HCT116 (cell line): ENCODE measurements around the gene PIEZO2. TPM values are rescaled to one million over a fixed set of nuclear protein-coding genes. Genes with fewer than 3 reads are reported as not detected.

Source experiments
- ATAC-seq: fragments of 200-7000 bp; cut with Tn5 transposase; 2 replicates; pipeline ENCODE4 v1.9.1; 2020; ENCODE audit warnings: mild to moderate bottlenecking, moderate library complexity
- BruUV-seq: library from RNA; stranded (reverse); fragments of 400-500 nt; replicated peaks from 2 replicates; lab custom pipeline; 2021; lab: Mats Ljungman, UMichigan
- CTCF ChIA-PET: fragments of 300-600 bp; sonication (Branson Sonifier 250); formaldehyde crosslinking; loops from one replicate; lab custom pipeline; 2021; ENCODE audit warnings: antibody characterized with exemption; lab: Charles Lee
- POLR2A ChIA-PET: fragments of 300-600, 350-600 bp; sonication (Branson Sonifier 250); formaldehyde crosslinking; loops from one replicate; lab custom pipeline; 2021; ENCODE audit warnings: antibody characterized with exemption; lab: Charles Lee
- RAD21 ChIA-PET, 2 experiments: fragments of 300-600 bp; sonication (Branson Sonifier 250); formaldehyde crosslinking; loops; one replicate each; lab custom pipeline; 2023; ENCODE audit warnings: low total read pairs in 2 of 2; ENCODE audit not compliant: uncharacterized antibody in 2 of 2, unreplicated experiment in 2 of 2, low non-redundant PET in 1 of 2; lab: Charles Lee
- DNase-seq: peaks from one replicate; pipeline ENCODE4 v3.0.0-alpha.2; 2010; ENCODE audit warnings: low read depth, low spot score
- H2AFZ ChIP-seq: fragments of 200-600 bp; shearing (Covaris generic), sonication (generic); 2 replicates; pipeline ENCODE4 v1.6.1; 2017; ENCODE audit warnings: low read depth, mixed run types, mixed read lengths, antibody characterized with exemption, low read length; ENCODE audit not compliant: poor library complexity, severe bottlenecking
- H3K27ac ChIP-seq: 2 replicates; pipeline ENCODE4 v1.5.1; 2012; ENCODE audit warnings: low read depth, low read length
- H3K27me3 ChIP-seq: fragments of 200-600 bp; sonication (generic); 2 replicates; pipeline ENCODE4 v1.6.1; 2016; ENCODE audit warnings: mixed run types, low read length, mixed read lengths; ENCODE audit not compliant: insufficient read depth
- H3K36me3 ChIP-seq, 2 experiments: fragments of 200-500 bp in 1 of 2; fragments of 200-600 bp in 1 of 2; sonication (Bioruptor generic) in 1 of 2; sonication (generic) in 1 of 2; 2 replicates each; pipeline versions ENCODE4 v1.5.1 to v1.6.1; 2014 to 2016; ENCODE audit warnings: low read length in 2 of 2, inconsistent platforms in 1 of 2, mixed read lengths in 1 of 2, mixed run types in 1 of 2; ENCODE audit not compliant: insufficient read depth in 2 of 2, control insufficient read depth in 1 of 2
- H3K4me1 ChIP-seq, 2 experiments: fragments of 200-600 bp in 1 of 2; sonication (generic) in 1 of 2; 2 replicates each; pipeline versions ENCODE4 v1.5.1 to v1.6.1; 2012 to 2017; ENCODE audit warnings: low read length in 2 of 2, inconsistent platforms in 1 of 2, mild to moderate bottlenecking in 1 of 2, mixed read lengths in 1 of 2, mixed run types in 1 of 2, moderate library complexity in 1 of 2; ENCODE audit not compliant: insufficient read depth in 2 of 2, control insufficient read depth in 1 of 2
- H3K4me2 ChIP-seq: fragments of 200-600 bp; sonication (generic); 2 replicates; pipeline ENCODE4 v1.6.1; 2017; ENCODE audit warnings: mixed run types, low read length, mixed read lengths
- H3K4me3 ChIP-seq, 2 experiments: fragments of 200-600 bp in 1 of 2; sonication (generic) in 1 of 2; replicated peaks in 1 of 2; 2 replicates each; pipeline ENCODE4 v1.5.1; 2011 to 2016; ENCODE audit warnings: low read length in 2 of 2, control low read depth in 1 of 2, low read depth in 1 of 2, mild to moderate bottlenecking in 1 of 2, mixed read lengths in 1 of 2, mixed run types in 1 of 2
- H3K79me2 ChIP-seq: fragments of 200-600 bp; sonication (generic); 2 replicates; pipeline ENCODE4 v1.6.1; 2017; ENCODE audit warnings: mild to moderate bottlenecking, mixed run types, low read length, moderate library complexity, mixed read lengths; ENCODE audit not compliant: insufficient read depth
- H3K9ac ChIP-seq: fragments of 200-600 bp; sonication (generic); 2 replicates; pipeline ENCODE4 v1.6.1; 2016; ENCODE audit warnings: low read length, mixed read lengths
- H3K9me2 ChIP-seq: fragments of 200-600 bp; sonication (generic), shearing (Covaris generic); 2 replicates; pipeline ENCODE4 v1.6.1; 2017; ENCODE audit warnings: mixed run types, mild to moderate bottlenecking, moderate library complexity; ENCODE audit not compliant: insufficient read depth
- H3K9me3 ChIP-seq, 2 experiments: fragments of 200-500 bp in 1 of 2; fragments of 200-600 bp in 1 of 2; sonication (Bioruptor generic) in 1 of 2; sonication (generic) in 1 of 2; 2 replicates each; pipeline ENCODE4 v1.6.1; 2014 to 2017; ENCODE audit warnings: low read length in 2 of 2, mixed read lengths in 2 of 2, inconsistent platforms in 1 of 2, low read depth in 1 of 2, mild to moderate bottlenecking in 1 of 2, mixed run types in 1 of 2, moderate library complexity in 1 of 2; ENCODE audit not compliant: control insufficient read depth in 1 of 2, insufficient read depth in 1 of 2
- H4K20me1 ChIP-seq: fragments of 200-600 bp; sonication (generic), shearing (Covaris generic); 2 replicates; pipeline ENCODE4 v1.6.1; 2017; ENCODE audit warnings: mixed run types, mild to moderate bottlenecking, moderate library complexity; ENCODE audit not compliant: insufficient read depth
- ELF1 ChIP-seq: IDR thresholded peaks from 2 replicates; pipeline ENCODE4 v1.6.1; 2012; ENCODE audit warnings: low read depth, borderline replicate concordance
- EZH2 ChIP-seq: fragments of 200-600 bp; sonication (generic); IDR thresholded peaks from 2 replicates; pipeline ENCODE4 v1.6.1; 2017; ENCODE audit warnings: antibody characterized with exemption, mixed run types
- JUND ChIP-seq: IDR thresholded peaks from 2 replicates; pipeline ENCODE4 v1.6.1; 2012
- SIN3A ChIP-seq: IDR thresholded peaks from 2 replicates; pipeline ENCODE4 v1.6.1; 2012; ENCODE audit warnings: low read depth
- SRF ChIP-seq: IDR thresholded peaks from 2 replicates; pipeline ENCODE4 v1.6.1; 2012; ENCODE audit warnings: low read depth
- YY1 ChIP-seq: IDR thresholded peaks from 2 replicates; pipeline ENCODE4 v1.6.1; 2011; ENCODE audit warnings: low read length, low read depth, moderate library complexity, mild to moderate bottlenecking; ENCODE audit not compliant: insufficient replicate concordance; ENCODE audit errors: extremely low read depth
- ZFX ChIP-seq: fragments of 450-650 bp; IDR thresholded peaks from 2 replicates; pipeline ENCODE4 v1.6.1; 2017
- ZNF274 ChIP-seq: fragments of 200-500 bp; sonication (Bioruptor generic); IDR thresholded peaks from 2 replicates; pipeline ENCODE4 v1.6.1; 2014; ENCODE audit warnings: mild to moderate bottlenecking, low read depth, low read length, inconsistent platforms
- intact Hi-C: fragments of 100-400 bp; cut with micrococcal nuclease; formaldehyde crosslinking; loops from 2 replicates; pipeline ENCODE4 v1.10.0; 2022
- total RNA-seq: library from RNA; stranded (reverse); gene quantifications from one replicate; pipeline ENCODE4 v1.2.1, GENCODE V29; 2021; ENCODE audit not compliant: unreplicated experiment
- TF ChIP-seq, protein P1 (sequence below): IDR thresholded peaks from 2 replicates; pipeline ENCODE4 v1.6.1; 2012
- TF ChIP-seq, protein P2 (sequence below): IDR thresholded peaks from 2 replicates; pipeline ENCODE4 v1.6.1; 2012; ENCODE audit warnings: low read depth
- TF ChIP-seq, protein P3 (sequence below): IDR thresholded peaks from 2 replicates; pipeline ENCODE4 v1.6.1; 2012

PIEZO2 gene
- total RNA-seq, 1 experiment from 2014 or later, result 0.34 TPM

DNA sequence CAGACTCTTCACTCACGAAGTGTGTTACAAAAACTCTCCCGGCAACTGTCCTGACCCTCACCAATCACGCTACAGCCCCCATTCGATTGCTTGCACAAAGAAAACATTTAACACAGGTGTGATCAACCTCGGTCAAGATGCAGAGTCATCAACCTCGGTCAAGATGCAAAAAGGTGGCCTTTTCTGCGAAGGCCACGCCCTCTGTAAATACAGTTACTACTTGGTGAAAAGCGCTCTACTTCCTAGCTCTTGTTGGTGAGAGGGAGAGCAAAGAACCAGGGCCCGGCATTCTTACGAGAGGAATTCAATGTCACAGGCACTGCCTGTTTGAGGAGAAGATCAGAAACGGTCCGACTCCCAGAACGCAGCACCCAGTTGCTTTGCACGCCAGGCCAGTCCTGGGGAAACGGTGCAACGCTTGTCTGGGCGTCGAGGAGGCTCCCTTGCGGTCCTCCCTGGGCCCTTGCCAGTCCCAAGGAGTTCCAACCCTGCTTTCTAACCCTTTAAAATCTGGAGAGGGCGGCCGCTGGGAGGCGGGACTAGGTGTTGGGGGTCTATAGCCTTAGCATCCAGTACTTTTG lies 1.9 kb downstream of the PIEZO2 start:
- POLR2A ChIA-PET, result no interaction called here
- Histone ChIP-seq H3K36me3 (no peaks in the 10 kb centered on the region), H3K27me3 (0 out of 2 replicates have a peak, but pooled peaks cover 14% of the 10 kb centered on the region), H4K20me1 (no peaks in the 10 kb centered on the region), H3K9me2 (no peaks in the 10 kb centered on the region), H3K9me3 (no peaks in the 10 kb centered on the region), H3K4me3 (no peak overlapping the region), H3K9ac (no peak overlapping the region), H3K4me1 (no peaks in the 10 kb centered on the region), H2AFZ (no peak overlapping the region), H3K79me2 (no peaks in the 10 kb centered on the region), H3K4me2 (no peak overlapping the region), H3K27ac (no peak overlapping the region)
- no TSS peak for BruUV-seq
- no peak for DNase-seq
- CTCF ChIA-PET, result no interaction called here
- RAD21 ChIA-PET, result no interaction called here
- intact Hi-C loops, result no loop called here
- TF ChIP-seq ZFX (no peak), SRF (no peak), ELF1 (no peak), JUND (no peak)
- TF ChIP-seq, protein P1, sequence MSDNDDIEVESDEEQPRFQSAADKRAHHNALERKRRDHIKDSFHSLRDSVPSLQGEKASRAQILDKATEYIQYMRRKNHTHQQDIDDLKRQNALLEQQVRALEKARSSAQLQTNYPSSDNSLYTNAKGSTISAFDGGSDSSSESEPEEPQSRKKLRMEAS, result no peak
- TF ChIP-seq, protein P2, sequence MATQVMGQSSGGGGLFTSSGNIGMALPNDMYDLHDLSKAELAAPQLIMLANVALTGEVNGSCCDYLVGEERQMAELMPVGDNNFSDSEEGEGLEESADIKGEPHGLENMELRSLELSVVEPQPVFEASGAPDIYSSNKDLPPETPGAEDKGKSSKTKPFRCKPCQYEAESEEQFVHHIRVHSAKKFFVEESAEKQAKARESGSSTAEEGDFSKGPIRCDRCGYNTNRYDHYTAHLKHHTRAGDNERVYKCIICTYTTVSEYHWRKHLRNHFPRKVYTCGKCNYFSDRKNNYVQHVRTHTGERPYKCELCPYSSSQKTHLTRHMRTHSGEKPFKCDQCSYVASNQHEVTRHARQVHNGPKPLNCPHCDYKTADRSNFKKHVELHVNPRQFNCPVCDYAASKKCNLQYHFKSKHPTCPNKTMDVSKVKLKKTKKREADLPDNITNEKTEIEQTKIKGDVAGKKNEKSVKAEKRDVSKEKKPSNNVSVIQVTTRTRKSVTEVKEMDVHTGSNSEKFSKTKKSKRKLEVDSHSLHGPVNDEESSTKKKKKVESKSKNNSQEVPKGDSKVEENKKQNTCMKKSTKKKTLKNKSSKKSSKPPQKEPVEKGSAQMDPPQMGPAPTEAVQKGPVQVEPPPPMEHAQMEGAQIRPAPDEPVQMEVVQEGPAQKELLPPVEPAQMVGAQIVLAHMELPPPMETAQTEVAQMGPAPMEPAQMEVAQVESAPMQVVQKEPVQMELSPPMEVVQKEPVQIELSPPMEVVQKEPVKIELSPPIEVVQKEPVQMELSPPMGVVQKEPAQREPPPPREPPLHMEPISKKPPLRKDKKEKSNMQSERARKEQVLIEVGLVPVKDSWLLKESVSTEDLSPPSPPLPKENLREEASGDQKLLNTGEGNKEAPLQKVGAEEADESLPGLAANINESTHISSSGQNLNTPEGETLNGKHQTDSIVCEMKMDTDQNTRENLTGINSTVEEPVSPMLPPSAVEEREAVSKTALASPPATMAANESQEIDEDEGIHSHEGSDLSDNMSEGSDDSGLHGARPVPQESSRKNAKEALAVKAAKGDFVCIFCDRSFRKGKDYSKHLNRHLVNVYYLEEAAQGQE, result no peak
- TF ChIP-seq, all 23 proteins: peak for 0
- no peak for ATAC-seq

DNA sequence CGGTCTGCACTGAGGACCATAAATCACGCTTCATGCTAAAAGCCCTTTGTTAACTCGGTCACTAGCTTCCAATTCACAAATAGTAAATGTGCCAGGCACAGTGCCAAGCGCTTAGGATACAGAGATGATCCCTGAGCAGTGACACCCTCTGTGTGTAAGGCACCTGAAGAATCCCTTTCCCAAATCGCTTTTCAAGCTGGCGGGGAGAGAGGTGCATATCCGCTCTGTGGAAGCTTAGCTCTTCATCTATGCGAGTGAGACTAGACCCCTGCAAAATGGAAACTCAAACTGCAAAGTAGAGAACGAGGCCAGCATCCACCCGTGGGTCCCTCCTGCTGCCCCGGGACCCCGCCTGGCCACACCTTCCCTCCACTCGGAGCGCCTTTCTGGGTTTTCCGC lies 2.4 kb downstream of the PIEZO2 start:
- Histone ChIP-seq H3K27me3 (0 out of 2 replicates have a peak, but pooled peaks cover 14% of the 10 kb centered on the region), H3K4me2 (no peak overlapping the region), H3K9me3 (no peaks in the 10 kb centered on the region), H4K20me1 (no peaks in the 10 kb centered on the region), H3K79me2 (no peaks in the 10 kb centered on the region), H3K36me3 (no peaks in the 10 kb centered on the region), H2AFZ (no peak overlapping the region), H3K4me1 (no peaks in the 10 kb centered on the region), H3K9me2 (no peaks in the 10 kb centered on the region), H3K4me3 (no peak overlapping the region), H3K27ac (no peak overlapping the region), H3K9ac (no peak overlapping the region)
- CTCF ChIA-PET, result no interaction called here
- ATAC-seq (no peak), DNase-seq (no peak)
- no TSS peak for BruUV-seq
- POLR2A ChIA-PET, result no interaction called here
- TF ChIP-seq, protein P3, sequence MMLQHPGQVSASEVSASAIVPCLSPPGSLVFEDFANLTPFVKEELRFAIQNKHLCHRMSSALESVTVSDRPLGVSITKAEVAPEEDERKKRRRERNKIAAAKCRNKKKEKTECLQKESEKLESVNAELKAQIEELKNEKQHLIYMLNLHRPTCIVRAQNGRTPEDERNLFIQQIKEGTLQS, result no peak
- TF ChIP-seq YY1 (no peak), SRF (no peak), ZNF274 (no peak), EZH2 (no peak), SIN3A (no peak)
- TF ChIP-seq, protein P2, result no peak
- TF ChIP-seq, protein P1, result no peak
- intact Hi-C loops, result no loop called here
- RAD21 ChIA-PET, result no interaction called here
